Keratinocyte (primary cell): ENCODE data around the gene MYBPC3. TPM values are rescaled to one million over a fixed set of nuclear protein-coding genes. Genes with fewer than 3 reads are reported as not detected.
"Not testable (repeated sequence)": the region's sequence is repeated elsewhere in the genome, so short reads cannot be mapped to it uniquely, and the experiment has no call there.

Source experiments
- DNase-seq: peaks from one replicate; pipeline ENCODE4 v3.0.0-alpha.2; 2011; ENCODE audit warnings: low read depth, missing footprints, low spot score
- FAIRE-seq: peaks from 2 replicates; lab custom pipeline; 2011; peaks lifted over from hg19 to GRCh38; lab: Jason Lieb, UNC
- H2AFZ ChIP-seq: 2 replicates; pipeline ENCODE4 v1.6.0; 2012; ENCODE audit warnings: low read length, control low read depth, inconsistent platforms; ENCODE audit not compliant: control insufficient read depth
- H3K27ac ChIP-seq: 2 replicates; pipeline ENCODE4 v1.5.1; 2011; ENCODE audit warnings: low read length; ENCODE audit not compliant: control insufficient read depth, insufficient read depth
- H3K27me3 ChIP-seq: 3 replicates; pipeline ENCODE4 v1.6.0; 2011; ENCODE audit warnings: low read length; ENCODE audit not compliant: control insufficient read depth, insufficient read depth; ENCODE audit errors: extremely low read depth
- H3K36me3 ChIP-seq, 2 experiments: 2 replicates in 1 of 2; 3 replicates in 1 of 2; pipeline ENCODE4 v1.5.1; 2011; ENCODE audit warnings: low read length in 2 of 2, mild to moderate bottlenecking in 1 of 2; ENCODE audit not compliant: control insufficient read depth in 2 of 2, insufficient read depth in 2 of 2; ENCODE audit errors: extremely low read depth in 1 of 2
- H3K4me1 ChIP-seq: 3 replicates; pipeline ENCODE4 v1.5.1; 2011; ENCODE audit warnings: low read length; ENCODE audit not compliant: control insufficient read depth, insufficient read depth; ENCODE audit errors: extremely low read depth
- H3K4me2 ChIP-seq: 3 replicates; pipeline ENCODE4 v1.6.0; 2011; ENCODE audit warnings: low read depth, low read length; ENCODE audit not compliant: control insufficient read depth, insufficient read depth; ENCODE audit errors: extremely low read depth
- H3K4me3 ChIP-seq, 3 experiments: fragments of 200-600 bp in 1 of 3; sonication (generic) in 1 of 3; 2 replicates in 2 of 3; 3 replicates in 1 of 3; pipeline ENCODE4 v1.5.1; 2011 to 2016; ENCODE audit warnings: low read length in 3 of 3, mild to moderate bottlenecking in 3 of 3, control low read depth in 2 of 3, inconsistent platforms in 1 of 3, low read depth in 1 of 3, mixed read lengths in 1 of 3, mixed run types in 1 of 3, moderate library complexity in 1 of 3; ENCODE audit not compliant: control insufficient read depth in 2 of 3, insufficient read depth in 2 of 3; ENCODE audit errors: extremely low read depth in 1 of 3
- H3K79me2 ChIP-seq: 2 replicates; pipeline ENCODE4 v1.6.0; 2012; ENCODE audit warnings: low read length; ENCODE audit not compliant: control insufficient read depth, insufficient read depth
- H3K9ac ChIP-seq: 3 replicates; pipeline ENCODE4 v1.6.0; 2011; ENCODE audit warnings: low read length; ENCODE audit not compliant: control insufficient read depth, insufficient read depth; ENCODE audit errors: extremely low read depth
- H3K9me1 ChIP-seq: 3 replicates; pipeline ENCODE4 v1.6.0; 2011; ENCODE audit warnings: low read length; ENCODE audit not compliant: control insufficient read depth, insufficient read depth; ENCODE audit errors: extremely low read depth
- H3K9me3 ChIP-seq: 2 replicates; pipeline ENCODE4 v1.5.1; 2012; ENCODE audit warnings: low read depth, low read length; ENCODE audit not compliant: control insufficient read depth
- H4K20me1 ChIP-seq: 3 replicates; pipeline ENCODE4 v1.6.0; 2011; ENCODE audit warnings: low read length; ENCODE audit not compliant: control insufficient read depth, insufficient read depth; ENCODE audit errors: extremely low read depth
- CTCF ChIP-seq, 3 experiments: IDR thresholded peaks in 1 of 3; conservative IDR thresholded peaks in 1 of 3; optimal IDR thresholded peaks in 1 of 3; 2 replicates in 2 of 3; 3 replicates in 1 of 3; pipeline versions ENCODE3 to v1.5.1; 2011; ENCODE audit warnings: low read length in 3 of 3, mild to moderate bottlenecking in 3 of 3, moderate library complexity in 2 of 3, control low read depth in 1 of 3, inconsistent platforms in 1 of 3; ENCODE audit not compliant: insufficient read depth in 2 of 3; ENCODE audit errors: extremely low read depth in 1 of 3
- EZH2 ChIP-seq: IDR thresholded peaks from one replicate; pipeline ENCODE4 v1.6.1; 2012; ENCODE audit warnings: inconsistent platforms, mild to moderate bottlenecking, low read length, moderate library complexity
- dilution Hi-C: fragments of 300-500 bp; cut with MboI; formaldehyde crosslinking; loops from one replicate; pipeline ENCODE4 v1.7.0; 2020; ENCODE audit warnings: low sequenced_read_pairs; ENCODE audit not compliant: extremely low pct_ligation_motif_present
- polyA plus RNA-seq, 5 experiments: library from polyadenylated mRNA; depleted of rRNA in 3 of 5; stranded (reverse) in 3 of 5; stranded (forward) in 1 of 5; unstranded in 1 of 5; fragments of >200 nt; gene quantifications; 1 replicate in 1 of 5; 2 replicates in 3 of 5; 3 replicates in 1 of 5; pipeline versions ENCODE4 v1.2.1 to v1.2.3, GENCODE V29; 2011 to 2012; ENCODE audit warnings: missing spikeins in 2 of 5, low read depth in 1 of 5, low replicate concordance in 1 of 5

The MYBPC3 gene
- polyA plus RNA-seq, 1 donor (not counting 4 experiments of a cell fraction or from before 2014, with no cell fraction given), result not detected

GRCh38 chr11:47335733-47336132, 16.8 kb downstream of the MYBPC3 start:
- no peaks in the 10 kb centered on the region for H3K79me2 ChIP-seq
- H3K27me3 ChIP-seq, result no peaks in the 10 kb centered on the region
- H3K9ac ChIP-seq, result no peak overlapping the region
- no peak for TF ChIP-seq CTCF (optimal IDR thresholded peaks at IDR 0.05 in 1 of 3, IDR thresholded peaks at IDR 0.05 in 1 of 3, conservative IDR thresholded peaks at IDR 0.05 in 1 of 3; ENCODE audit: extremely low read depth in 1 of 3, insufficient read depth in 2 of 3, low read length in 3 of 3)
- no peak overlapping the region for H3K4me2 ChIP-seq
- H4K20me1 ChIP-seq, result no peaks in the 10 kb centered on the region
- H3K36me3 ChIP-seq, result peaks cover 0 to 1% of the 10 kb centered on the region in 2 experiments
- H2AFZ ChIP-seq, result no peak overlapping the region
- FAIRE-seq (no peak), DNase-seq (no peak)
- no peaks in the 10 kb centered on the region for H3K4me1 ChIP-seq
- H3K27ac ChIP-seq, result no peak overlapping the region
- H3K9me1 ChIP-seq, result no peaks in the 10 kb centered on the region
- dilution Hi-C loops, result no loop called here
- H3K9me3 ChIP-seq, result no peaks in the 10 kb centered on the region
- no peak overlapping the region for H3K4me3 ChIP-seq

GRCh38 chr11:47334699-47335411, 17.6 kb downstream of the MYBPC3 start:
- H3K4me3 ChIP-seq, H4K20me1 ChIP-seq, H3K27ac ChIP-seq, H3K79me2 ChIP-seq, DNase-seq, FAIRE-seq, H3K9me1 ChIP-seq, H3K27me3 ChIP-seq, H2AFZ ChIP-seq, H3K9me3 ChIP-seq, H3K4me1 ChIP-seq, H3K4me2 ChIP-seq, dilution Hi-C loops, H3K36me3 ChIP-seq, H3K9ac ChIP-seq: not testable (repeated sequence)

GRCh38 chr11:47333886-47334443, 18.5 kb downstream of the MYBPC3 start:
- no peak overlapping the region for H3K4me2 ChIP-seq
- dilution Hi-C loops, result no loop called here
- H3K4me1 ChIP-seq, result no peaks in the 10 kb centered on the region
- H3K9ac ChIP-seq, result no peak overlapping the region
- no peaks in the 10 kb centered on the region for H3K9me1 ChIP-seq
- FAIRE-seq (no peak), DNase-seq (no peak)
- TF ChIP-seq EZH2 (no peak), CTCF (optimal IDR thresholded peaks at IDR 0.05 in 1 of 3, IDR thresholded peaks at IDR 0.05 in 1 of 3, conservative IDR thresholded peaks at IDR 0.05 in 1 of 3; ENCODE audit: extremely low read depth in 1 of 3, insufficient read depth in 2 of 3, low read length in 3 of 3) (no peak)
- H3K27ac ChIP-seq, result no peak overlapping the region
- H4K20me1 ChIP-seq, result no peaks in the 10 kb centered on the region
- no peaks in the 10 kb centered on the region for H3K27me3 ChIP-seq
- peaks cover under 1 to 12% of the 10 kb centered on the region in 2 experiments for H3K36me3 ChIP-seq
- H2AFZ ChIP-seq, result no peak overlapping the region
- no peak overlapping the region for H3K4me3 ChIP-seq
- H3K9me3 ChIP-seq, result no peaks in the 10 kb centered on the region
- no peaks in the 10 kb centered on the region for H3K79me2 ChIP-seq
